RWPE1 (cell line): ENCODE data around the gene RPL19.
"Not testable (repeated sequence)": the region's sequence is repeated elsewhere in the genome, so short reads cannot be mapped to it uniquely, and the experiment has no call there.

Source experiments
- CTCF ChIA-PET: fragments of 350-600 bp; sonication (Branson Sonifier 250); formaldehyde crosslinking; extraction: SDS; loops from one replicate; lab custom pipeline; 2021; lab: Yijun Ruan, JAX
- POLR2A ChIA-PET: fragments of 400-600 bp; formaldehyde crosslinking; extraction: SDS; loops from one replicate; lab custom pipeline; 2020; ENCODE audit warnings: antibody characterized with exemption; ENCODE audit not compliant: low non-redundant PET; lab: Yijun Ruan, JAX
- DNase-seq: peaks from one replicate; pipeline ENCODE4 v3.0.0; 2012; ENCODE audit warnings: low spot score
- H3K27ac ChIP-seq: fragments of 450-650 bp; 2 replicates; pipeline ENCODE4 v1.5.1; 2017
- TF ChIP-seq, protein P1 (sequence below): fragments of 450-650 bp; conservative IDR thresholded peaks from 2 replicates; pipeline ENCODE4 v1.5.1; 2017; ENCODE audit warnings: low read depth, mild to moderate bottlenecking

RPL19 gene

DNA sequence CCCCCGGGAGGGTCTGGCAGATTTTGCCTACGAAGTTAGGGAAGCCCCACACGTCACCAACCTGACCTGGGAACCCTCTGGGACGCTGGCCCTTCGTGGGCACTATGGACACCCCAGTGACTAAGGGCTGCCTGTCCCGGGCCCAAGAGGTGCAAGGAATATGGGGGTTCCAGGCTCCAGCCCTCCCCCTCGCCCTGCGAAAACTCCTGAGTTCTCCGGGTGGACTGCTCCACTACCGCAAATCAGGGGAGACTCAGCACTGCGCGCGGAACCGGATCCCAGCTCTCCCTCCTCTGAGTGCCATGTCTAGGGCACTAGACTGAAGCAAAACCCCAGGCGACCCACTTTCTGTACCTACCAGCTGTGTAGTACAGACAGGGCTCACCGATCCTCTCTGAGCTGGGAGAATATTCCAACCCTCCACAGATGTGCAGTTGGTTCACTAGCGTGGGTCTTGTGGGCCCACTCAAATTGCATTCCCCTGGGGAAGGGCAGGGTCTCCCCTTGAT, 34.2 kb upstream of the RPL19 start, which contains the start of gene ARL5C:
Gene ARL5C, minus strand, starts transcription at position 321 of the 509 bp plus-strand sequence. CDS start 401 bp downstream, outside the sequence.
- POLR2A ChIA-PET = no interaction called here
- DNase-seq = no peak
- TF ChIP-seq, protein P1, sequence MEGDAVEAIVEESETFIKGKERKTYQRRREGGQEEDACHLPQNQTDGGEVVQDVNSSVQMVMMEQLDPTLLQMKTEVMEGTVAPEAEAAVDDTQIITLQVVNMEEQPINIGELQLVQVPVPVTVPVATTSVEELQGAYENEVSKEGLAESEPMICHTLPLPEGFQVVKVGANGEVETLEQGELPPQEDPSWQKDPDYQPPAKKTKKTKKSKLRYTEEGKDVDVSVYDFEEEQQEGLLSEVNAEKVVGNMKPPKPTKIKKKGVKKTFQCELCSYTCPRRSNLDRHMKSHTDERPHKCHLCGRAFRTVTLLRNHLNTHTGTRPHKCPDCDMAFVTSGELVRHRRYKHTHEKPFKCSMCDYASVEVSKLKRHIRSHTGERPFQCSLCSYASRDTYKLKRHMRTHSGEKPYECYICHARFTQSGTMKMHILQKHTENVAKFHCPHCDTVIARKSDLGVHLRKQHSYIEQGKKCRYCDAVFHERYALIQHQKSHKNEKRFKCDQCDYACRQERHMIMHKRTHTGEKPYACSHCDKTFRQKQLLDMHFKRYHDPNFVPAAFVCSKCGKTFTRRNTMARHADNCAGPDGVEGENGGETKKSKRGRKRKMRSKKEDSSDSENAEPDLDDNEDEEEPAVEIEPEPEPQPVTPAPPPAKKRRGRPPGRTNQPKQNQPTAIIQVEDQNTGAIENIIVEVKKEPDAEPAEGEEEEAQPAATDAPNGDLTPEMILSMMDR = no peak
- CTCF ChIA-PET = interaction anchor here (0.5 to 2.6 kb wide), 6 partner anchors 9 to 459 kb away, joined by 3 to 38 read pairs (median 7); no protein-coding TSS in a partner anchor
- H3K27ac ChIP-seq = no peak within 1 kb of the TSS

DNA sequence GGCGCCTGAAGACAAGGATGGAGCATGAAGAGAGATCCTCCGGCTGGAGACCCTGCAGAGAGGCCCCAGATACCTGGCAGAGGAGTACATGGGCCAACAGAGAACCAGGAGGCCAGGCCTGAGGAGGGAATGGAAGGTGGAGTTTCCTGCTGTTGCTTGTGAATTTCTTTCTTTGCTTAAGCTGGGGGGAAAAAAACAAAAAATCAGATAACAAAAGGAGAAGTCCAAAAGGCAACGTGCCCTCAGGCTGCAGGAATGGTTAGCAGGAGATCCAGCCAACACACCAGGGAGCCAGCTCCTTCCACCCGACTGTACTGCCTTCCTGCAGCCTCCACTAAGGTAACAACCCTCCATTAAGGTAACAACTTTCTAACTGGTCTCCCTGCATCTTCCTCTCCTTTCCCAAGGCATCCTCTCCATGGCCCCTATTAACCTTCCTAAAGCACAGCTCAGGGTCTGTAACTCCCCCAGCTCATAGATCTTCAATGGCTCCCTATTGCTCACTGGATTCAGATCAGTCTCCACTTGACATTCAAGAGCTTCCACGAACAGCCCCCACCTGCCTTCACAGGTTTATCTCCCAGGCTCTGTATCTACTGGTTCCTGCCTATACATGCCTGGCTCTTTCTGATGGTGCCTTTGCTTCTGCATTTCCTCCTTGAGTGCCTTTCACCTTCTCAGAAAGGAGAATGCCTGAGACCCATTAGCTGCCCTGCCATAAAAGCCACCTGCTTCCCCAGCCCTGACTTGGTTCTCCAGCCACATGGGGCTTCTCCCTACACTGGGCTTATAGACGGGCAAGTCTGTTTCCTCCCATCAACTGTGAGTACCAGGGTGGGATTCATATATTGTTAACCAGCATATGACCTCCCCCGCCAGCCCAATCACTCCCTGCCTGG, 33.4 kb upstream of the RPL19 start:
- ChIA-PET POLR2A (no interaction called here), CTCF (interaction anchor here (0.5 to 2.6 kb wide), 5 partner anchors 8 to 490 kb away, joined by 3 to 8 read pairs (median 4); no protein-coding TSS in a partner anchor)
- no peak overlapping the region for H3K27ac ChIP-seq
- DNase-seq = no peak
- TF ChIP-seq, protein P1 = no peak

DNA sequence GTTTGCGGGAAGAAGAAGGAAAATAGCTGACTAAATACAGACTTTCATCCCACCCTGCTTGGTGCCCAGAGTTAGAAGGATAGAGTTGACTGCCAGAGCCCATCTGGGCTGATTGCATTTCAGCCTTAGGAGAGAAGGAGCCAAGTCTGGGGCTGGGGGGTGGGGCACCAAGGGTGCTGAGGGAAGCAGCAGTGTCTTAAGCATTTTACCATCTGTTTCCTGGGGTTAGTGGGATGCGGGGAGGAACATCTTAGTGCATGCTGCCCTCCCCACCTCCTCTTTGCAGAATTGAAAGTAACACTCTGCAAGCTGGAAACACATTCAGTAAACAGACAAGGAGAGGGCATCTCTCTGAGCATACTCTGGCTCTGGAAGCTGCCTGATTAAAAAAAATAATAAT, 32.6 kb upstream of the RPL19 start:
- TF ChIP-seq, protein P1 = no peak
- ChIA-PET CTCF (interaction anchor here (0.6 kb wide), 2 partner anchors 105 to 263 kb away, joined by 3 read pairs; no protein-coding TSS in a partner anchor), POLR2A (interaction anchor here (0.5 kb wide), 1 partner anchor 771 kb away, joined by 8 read pairs; no protein-coding TSS in a partner anchor)
- DNase-seq = no peak
- no peak overlapping the region for H3K27ac ChIP-seq

DNA sequence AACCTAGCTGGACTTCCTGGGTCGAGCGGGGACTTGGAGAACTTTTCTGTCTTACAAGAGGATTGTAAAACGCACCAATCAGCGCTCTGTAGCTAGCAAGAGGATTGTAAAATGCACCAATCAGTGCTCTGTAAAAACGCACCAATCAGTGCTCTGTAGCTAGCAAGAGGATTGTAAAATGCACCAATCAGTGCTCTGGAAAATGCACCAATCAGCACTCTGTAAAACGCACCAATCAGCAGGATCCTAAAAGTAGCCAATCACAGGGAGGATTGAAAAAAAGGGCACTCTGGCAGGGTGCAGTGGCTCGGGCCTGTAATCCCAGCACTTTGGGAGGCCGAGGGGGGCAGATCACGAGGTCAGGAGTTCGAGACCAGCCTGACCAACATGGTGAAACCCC, 31.6 kb upstream of the RPL19 start:
- CTCF ChIA-PET = interaction anchor here (0.6 kb wide), 1 partner anchor 60 kb away, joined by 4 read pairs; no protein-coding TSS in a partner anchor
- POLR2A ChIA-PET = interaction anchor here (0.7 kb wide), 1 partner anchor 816 kb away, joined by 13 read pairs; no protein-coding TSS in a partner anchor
- not testable (repeated sequence) for H3K27ac ChIP-seq

DNA sequence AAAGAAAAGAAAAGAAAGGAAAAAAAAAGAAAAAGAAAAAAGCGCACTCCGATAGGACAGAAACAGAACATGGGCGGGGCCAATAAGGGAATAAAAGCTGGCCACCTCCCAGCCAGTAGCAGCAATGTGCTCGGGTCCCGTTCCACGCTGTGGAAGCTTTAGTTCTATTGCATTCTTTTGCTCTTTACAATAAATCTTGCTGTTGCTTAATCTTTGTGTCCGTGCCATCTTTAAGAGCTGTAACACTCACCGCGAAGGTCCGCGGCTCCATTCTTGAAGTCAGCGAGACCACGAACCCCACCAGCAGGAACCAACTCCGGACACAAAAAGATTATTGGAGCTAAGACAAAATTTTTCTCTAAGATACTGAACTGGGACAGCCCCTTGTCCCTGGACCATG, 31.0 kb upstream of the RPL19 start:
- H3K27ac ChIP-seq = no peak overlapping the region
- no peak for DNase-seq
- TF ChIP-seq, protein P1 = no peak
- CTCF ChIA-PET = interaction anchor here (0.6 kb wide), 1 partner anchor 61 kb away, joined by 4 read pairs; no protein-coding TSS in a partner anchor
- POLR2A ChIA-PET = interaction anchor here (0.6 to 0.7 kb wide), 2 partner anchors 112 to 815 kb away, joined by 3 to 13 read pairs; no protein-coding TSS in a partner anchor

More for the DNA sequence above, 31.6 kb upstream of the RPL19 start:
- DNase-seq = not testable (repeated sequence)

DNA sequence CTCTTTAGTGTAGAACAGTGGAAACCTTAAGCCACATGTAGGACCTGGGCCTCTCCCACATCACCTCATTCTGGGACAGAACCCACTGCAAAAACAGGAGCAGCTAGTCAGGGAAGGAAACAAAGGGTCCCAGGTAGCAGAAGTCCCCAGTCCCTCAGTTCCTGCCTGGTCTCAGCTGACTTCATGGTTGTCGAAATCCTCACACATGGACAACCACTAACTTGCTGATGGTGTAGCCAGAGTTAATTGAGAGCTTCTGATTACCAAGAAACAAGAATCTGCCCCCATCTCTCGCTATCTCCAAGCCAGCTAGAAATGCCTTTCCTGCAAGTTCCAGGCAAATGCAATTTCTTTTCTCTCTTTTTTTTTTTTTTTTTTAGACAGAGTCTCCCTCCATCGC, 30.6 kb upstream of the RPL19 start:
- DNase-seq = no peak
- CTCF ChIA-PET = no interaction called here
- POLR2A ChIA-PET = interaction anchor here (0.6 kb wide), 1 partner anchor 113 kb away, joined by 3 read pairs; no protein-coding TSS in a partner anchor
- no peak overlapping the region for H3K27ac ChIP-seq
- TF ChIP-seq, protein P1 = no peak
